ENCODE measurements around the gene POU2AF1.
"Not testable (repeated sequence)": the region's sequence is repeated elsewhere in the genome, so short reads cannot be mapped to it uniquely, and the experiment has no call there.

The POU2AF1 gene

GRCh38 chr11:111409915-111410314, 30.8 kb upstream of the POU2AF1 start:
- DNase-seq (ENCODE audit: low read depth in 2 of 2), result no peak

DNA sequence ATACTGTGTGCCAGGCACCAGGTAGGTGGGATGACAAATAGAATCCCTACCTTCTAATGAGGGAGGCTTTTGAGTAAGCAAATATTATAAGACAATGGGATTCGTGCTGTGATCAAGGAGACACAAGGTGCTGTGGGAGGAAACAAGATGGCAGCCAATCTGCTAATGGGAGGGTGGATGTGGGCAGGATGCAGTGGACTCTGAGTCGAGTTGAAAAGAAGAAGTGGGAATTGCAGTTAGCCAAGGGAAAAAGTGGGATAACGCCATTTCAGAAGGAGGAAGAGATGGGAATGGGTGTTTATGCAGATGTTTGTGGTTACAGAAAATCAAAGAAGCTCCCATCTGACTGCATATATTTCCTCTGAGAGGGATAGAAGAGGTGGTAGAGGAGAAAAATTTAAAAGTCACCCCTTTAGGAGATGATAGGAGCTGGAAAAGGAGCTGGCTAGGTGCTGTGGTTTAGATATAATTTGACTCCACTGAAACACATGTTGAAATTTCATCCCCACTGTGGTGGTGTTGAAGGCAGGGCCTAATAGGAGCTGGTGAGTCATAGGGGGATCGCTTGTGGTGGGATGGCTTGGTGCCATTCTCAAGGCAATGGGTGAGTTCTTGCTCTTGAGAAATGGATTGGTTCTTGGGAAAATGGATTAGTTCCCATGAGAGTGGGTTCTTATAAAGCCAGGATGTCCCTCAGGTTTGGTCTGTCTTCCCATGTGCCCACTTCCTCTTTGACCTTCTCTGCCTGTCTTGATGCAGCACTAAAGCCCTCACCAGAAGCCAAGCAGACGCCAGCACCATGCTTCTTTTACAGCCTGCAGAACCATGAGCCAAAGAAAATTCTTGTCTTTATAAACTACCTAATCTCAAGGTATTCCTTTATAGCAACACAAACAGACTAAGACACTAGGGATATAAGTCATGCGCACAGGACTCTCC, 30.0 kb upstream of the POU2AF1 start:
- DNase-seq (ENCODE audit: low read depth in 2 of 2), result no peak

DNA sequence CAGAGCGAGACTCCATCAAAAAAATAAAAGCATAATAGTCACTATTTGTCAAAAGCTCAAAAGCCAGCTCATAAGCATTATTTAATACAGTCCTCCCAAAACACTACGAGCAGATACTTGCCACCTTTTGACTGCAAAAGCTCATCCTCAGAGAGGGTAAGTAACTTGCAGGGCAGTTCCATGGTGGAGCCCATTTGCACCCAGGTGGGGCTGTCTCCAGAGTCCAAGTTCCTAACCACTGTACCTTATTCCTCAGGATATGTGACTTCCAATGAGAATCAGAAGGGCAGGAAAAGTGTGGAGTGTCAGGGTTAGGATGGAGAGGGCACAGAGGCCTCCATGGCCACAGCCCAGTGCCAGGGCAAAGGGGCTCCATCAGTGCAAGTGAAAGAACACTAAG, 28.6 kb upstream of the POU2AF1 start:
- DNase-seq (ENCODE audit: low read depth in 2 of 2), result no peak

- no peak for DNase-seq (ENCODE audit: low read depth in 2 of 2)
Observed at GRCh38 chr11:111406589-111406988, 27.5 kb upstream of the POU2AF1 start.

GRCh38 chr11:111406091-111406490, 27.0 kb upstream of the POU2AF1 start:
- DNase-seq (ENCODE audit: low read depth in 2 of 2), result no peak

DNA sequence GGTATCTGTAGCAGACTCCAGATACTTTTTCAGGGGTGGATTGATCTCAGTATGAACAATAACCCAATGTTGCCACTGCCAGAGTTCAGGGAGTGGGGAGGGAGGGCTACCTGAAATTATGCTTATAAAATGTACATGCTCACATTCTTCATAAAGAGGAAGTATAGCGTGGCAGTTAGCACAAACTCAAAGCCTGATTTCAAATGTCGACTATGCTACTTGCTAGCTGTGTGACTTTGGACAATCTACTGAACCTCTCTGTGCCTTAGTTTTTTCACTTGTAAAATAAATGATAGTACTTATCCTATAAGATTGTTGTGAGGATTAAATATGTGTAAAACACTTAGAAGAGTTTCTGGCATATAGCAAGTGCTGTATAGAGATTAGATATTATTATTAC, 26.5 kb upstream of the POU2AF1 start:
- no peak for DNase-seq (ENCODE audit: low read depth in 2 of 2)

DNA sequence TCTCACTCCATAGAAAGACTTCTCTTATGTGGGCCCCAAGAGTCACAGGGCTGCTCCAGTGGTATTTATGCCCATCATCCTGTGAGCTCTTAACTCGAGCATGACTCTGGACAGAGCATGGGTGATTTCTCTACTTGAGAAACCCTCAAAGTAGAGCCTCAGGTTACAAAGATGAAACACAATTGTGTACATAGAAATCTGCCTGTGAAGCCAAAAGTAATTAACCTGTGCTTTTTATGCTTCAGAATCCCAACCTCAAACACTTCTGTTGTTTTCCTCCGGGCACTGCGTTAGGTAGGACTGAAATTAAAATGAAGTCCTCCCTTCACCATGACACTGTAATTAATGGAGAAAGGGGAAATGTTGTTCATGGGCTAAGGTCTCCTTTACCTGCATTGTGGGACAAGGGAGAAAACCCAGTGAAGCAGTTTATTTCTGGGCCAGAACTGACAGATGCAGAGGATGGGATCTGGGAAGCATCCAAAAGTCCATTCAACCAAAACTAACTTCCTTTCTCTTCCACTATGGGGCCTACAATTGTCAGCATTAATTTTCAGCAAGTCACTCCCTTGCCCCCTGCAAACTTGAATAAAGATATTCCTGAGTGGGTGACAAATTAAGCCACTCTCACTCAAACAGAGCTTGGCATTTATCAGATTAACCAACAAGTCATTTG, 24.1 kb upstream of the POU2AF1 start:
- no peak for DNase-seq (ENCODE audit: low read depth in 2 of 2)

GRCh38 chr11:111402411-111402810, 23.3 kb upstream of the POU2AF1 start:
- no peak for DNase-seq (ENCODE audit: low read depth in 2 of 2)

DNA sequence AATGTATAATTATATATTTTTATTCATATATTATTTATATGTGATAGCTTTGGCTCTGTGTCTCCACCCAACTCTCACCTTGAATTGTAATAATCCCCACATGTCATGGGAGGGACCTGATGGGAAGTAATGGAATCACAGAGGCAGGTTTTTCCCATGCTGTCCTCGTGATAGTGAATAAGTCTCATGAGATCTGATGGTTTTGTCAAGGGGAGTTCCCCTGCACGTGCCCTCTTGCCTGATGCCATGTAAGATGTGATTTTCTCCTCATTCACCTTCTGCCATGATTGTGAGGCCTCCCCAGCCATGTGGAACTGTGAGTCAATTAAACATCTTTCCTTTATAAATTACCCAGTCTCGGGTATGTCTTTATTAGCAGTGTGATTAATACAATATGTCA, 22.9 kb upstream of the POU2AF1 start:
- not testable (repeated sequence) for DNase-seq (ENCODE audit: low read depth in 2 of 2)

DNA sequence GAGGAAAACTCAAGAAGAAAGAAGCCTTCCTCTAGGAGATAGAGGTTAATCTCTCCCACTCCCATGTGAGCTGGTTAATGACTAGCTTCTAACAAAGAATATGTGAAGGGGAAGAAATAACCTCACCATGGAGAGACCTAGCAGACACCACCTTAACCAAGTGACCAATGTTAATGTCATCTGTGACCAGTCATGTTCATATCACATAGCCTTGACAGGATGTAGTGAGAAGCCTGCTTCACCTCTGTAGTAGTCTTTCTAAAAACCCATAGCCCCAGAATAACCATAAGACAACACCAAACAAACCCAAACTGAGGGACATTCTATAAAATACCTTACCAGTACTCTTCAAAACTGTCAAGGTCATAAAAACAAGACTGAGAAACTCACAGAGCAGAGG, 21.5 kb upstream of the POU2AF1 start:
- DNase-seq (ENCODE audit: low read depth in 2 of 2), result no peak

GRCh38 chr11:111399187-111400031, 20.3 kb upstream of the POU2AF1 start:
- no peak for DNase-seq (ENCODE audit: low read depth in 2 of 2)

DNA sequence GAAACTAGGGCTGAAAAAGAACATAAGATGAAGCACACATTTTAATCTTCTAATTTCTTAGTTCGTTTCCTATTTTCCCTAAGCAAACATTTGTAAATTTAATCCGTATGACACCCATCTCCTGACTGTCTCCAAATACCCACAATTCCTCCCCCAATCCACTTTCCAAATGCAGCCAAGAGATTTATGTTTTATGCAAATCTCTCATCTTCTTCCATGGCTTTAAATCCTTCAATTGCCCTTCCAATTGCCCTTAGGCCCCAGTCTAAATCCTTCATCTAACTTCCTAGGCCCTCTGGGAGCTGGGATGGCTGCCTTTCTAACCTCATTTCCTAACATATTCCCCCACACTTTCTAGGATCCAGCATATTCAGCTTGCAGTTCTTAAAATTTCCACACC, 18.0 kb upstream of the POU2AF1 start:
- DNase-seq (ENCODE audit: low read depth in 2 of 2), result no peak

- DNase-seq (ENCODE audit: low read depth in 2 of 2), result no peak
Observed at GRCh38 chr11:111395749-111396148, 16.7 kb upstream of the POU2AF1 start.

DNA sequence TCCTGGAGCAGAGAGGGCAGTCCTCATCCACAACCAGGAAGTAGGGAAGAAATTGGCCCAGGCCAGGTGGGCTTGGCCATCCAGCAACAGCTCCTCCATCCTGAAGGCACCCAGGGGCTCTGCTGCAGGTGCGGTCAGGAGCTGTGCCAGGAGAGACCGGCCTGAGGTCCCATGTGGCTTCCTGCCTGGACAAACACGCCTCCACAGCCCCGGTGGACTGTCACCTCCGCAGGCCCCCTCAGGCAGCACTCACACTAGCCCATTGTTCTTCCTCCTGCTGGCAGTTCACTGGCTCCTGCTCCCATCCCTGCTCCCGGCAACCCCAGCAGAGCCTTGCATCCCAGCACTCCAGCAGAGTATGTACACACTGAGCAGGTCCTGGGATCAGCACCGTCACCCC, 16.0 kb upstream of the POU2AF1 start:
- no peak for DNase-seq (ENCODE audit: low read depth in 2 of 2)

DNA sequence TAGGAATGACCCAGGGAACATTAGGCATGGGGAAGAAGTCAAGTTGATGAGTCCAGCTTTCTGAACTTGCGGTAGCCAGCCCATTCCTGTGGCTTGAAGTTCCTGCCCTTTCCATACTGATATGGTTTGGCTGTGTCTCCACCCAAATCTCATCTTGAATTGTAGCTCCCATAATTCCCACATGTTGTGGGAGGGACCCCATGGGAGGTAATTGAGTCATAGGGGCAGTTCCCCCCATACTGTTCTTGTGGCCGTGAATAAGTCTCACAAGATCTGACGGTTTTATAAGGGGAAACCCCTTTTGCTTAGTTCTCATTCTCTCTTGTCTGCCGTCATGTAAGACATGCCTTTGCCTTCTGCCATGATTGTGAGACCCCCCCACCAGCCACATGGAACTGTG, 15.1 kb upstream of the POU2AF1 start:
- DNase-seq (ENCODE audit: low read depth in 2 of 2), result not testable (repeated sequence)

DNA sequence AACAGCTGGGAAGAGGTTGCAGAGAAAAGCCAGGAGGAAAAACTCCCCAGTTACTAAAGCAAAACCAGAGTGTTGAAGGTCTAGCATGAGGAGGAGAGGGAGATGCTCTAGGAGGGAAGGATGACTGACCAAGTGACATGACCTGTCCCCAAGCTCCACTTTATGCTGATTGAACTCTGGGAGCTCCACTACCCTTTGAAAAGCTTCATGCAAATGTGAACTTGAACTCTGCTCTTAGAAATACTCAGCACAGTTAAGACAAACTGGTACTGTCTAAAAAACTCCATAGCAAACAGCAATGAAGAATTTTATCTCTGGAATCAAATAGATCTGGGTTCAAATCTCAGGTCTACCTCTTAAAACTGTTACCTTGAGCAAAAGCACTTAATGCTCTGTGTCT, 14.5 kb upstream of the POU2AF1 start:
- no peak for DNase-seq (ENCODE audit: low read depth in 2 of 2)

GRCh38 chr11:111393096-111393495, 14.0 kb upstream of the POU2AF1 start:
- DNase-seq (ENCODE audit: low read depth in 2 of 2), result no peak

DNA sequence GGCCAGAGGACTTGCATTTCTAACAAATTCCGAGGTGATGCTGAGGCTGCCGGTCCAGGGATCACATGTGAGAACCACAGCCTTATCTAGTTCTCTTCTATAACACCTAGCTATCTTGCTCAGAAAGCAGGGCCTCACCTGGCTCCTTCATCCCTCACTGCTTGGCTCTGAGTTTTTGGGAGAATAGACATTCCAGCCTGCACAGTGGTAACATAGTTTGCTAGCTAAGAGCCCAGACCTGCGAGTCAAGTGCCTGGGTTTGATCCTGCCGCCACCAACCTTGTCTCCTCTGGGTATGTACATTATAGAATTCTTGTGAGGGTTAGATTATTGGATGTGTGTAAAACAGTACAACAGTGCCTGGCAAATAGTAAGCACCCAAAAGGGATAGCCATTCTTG, 13.5 kb upstream of the POU2AF1 start:
- DNase-seq (ENCODE audit: low read depth in 2 of 2), result no peak

DNA sequence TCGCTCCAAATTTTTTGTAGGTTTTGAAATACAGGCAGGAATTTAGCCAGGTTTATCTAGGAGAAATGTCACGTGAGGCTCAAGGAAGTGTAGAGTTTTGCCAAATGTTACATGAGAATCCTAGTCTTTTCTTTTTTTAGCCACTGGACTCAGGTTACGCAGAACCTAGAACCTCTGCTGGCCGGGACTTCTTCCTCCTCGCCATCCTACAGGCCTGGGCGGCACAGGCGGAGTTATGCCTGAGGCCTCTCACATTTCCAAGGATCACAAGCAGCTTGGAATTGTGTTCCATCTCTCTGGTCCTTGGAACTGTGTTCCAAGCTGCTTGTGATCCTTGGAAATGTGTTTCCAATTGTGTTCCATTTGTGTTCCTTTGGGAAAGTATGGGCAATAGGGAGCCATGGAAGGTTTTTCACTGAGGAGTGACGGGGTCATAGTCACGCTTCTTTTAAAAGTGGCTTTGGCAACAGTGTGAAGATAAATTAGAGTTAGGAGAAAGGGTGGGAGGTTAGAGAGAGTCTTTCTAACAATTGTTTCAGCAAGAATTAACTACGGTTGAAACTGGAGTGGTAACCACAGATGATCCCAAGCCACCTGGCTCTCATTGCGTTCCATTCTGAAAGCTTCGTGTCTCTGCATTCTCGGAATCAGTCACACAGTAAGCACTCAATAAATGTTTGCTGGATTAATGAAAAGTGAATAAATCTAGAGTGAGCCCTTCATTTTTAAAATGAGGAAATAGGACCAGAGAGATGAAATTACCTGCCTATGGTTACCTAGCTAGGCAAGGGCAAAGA, 12.5 kb upstream of the POU2AF1 start:
- no peak for DNase-seq (ENCODE audit: low read depth in 2 of 2)

- no peak for DNase-seq (ENCODE audit: low read depth in 2 of 2)
Observed at GRCh38 chr11:111388842-111389241, 9.8 kb upstream of the POU2AF1 start.

GRCh38 chr11:111388420-111388819, 9.3 kb upstream of the POU2AF1 start:
- no peak for DNase-seq (ENCODE audit: low read depth in 2 of 2)

Measured in stimulated activated CD4-positive, alpha-beta T cell treated with anti-CD3 and anti-CD28 coated beads, Interleukin-4, amount 100 ng/mL, for 48 hours (primary cell).